IMR-90 (cell line): Measurements from ENCODE around the gene TEAD1. TPM values are rescaled to one million over a fixed set of nuclear protein-coding genes. Genes with fewer than 3 reads are reported as not detected.

ENCODE experiments used
- ATAC-seq: fragments of 200-7000 bp; cut with Tn5 transposase; 2 replicates; pipeline ENCODE4 v1.9.1; 2020; ENCODE audit warnings: low read depth, mild to moderate bottlenecking, moderate library complexity
- BruUV-seq: library from RNA; stranded (reverse); fragments of 400-500 nt; replicated peaks from 2 replicates; lab custom pipeline; 2021; lab: Mats Ljungman, UMichigan
- CTCF ChIA-PET: fragments of 300-600 bp; formaldehyde crosslinking; extraction: SDS; loops from one replicate; lab custom pipeline; 2021; ENCODE audit warnings: antibody characterized with exemption; lab: Yijun Ruan, JAX
- POLR2A ChIA-PET: fragments of 300-600 bp; sonication (Branson Sonifier 250); formaldehyde crosslinking; loops from one replicate; lab custom pipeline; 2022; ENCODE audit warnings: antibody characterized with exemption; ENCODE audit not compliant: unreplicated experiment; lab: Charles Lee
- DNase-seq: peaks from one replicate; pipeline ENCODE4 v3.0.0; 2013
- H2AFZ ChIP-seq: replicated peaks from 2 replicates; pipeline ENCODE3; 2013; ENCODE audit warnings: low read length, mild to moderate bottlenecking; ENCODE audit not compliant: poor library complexity
- H2AK5ac ChIP-seq: 2 replicates; pipeline ENCODE4 v1.6.1; 2013; ENCODE audit warnings: low read depth, low read length, inconsistent platforms
- H2AK9ac ChIP-seq: replicated peaks from 2 replicates; pipeline ENCODE3; 2013; ENCODE audit warnings: mild to moderate bottlenecking, low read depth, low read length, moderate library complexity; ENCODE audit not compliant: poor library complexity
- H2BK120ac ChIP-seq: 2 replicates; pipeline ENCODE4 v1.6.1; 2013; ENCODE audit warnings: low read depth, low read length, inconsistent platforms
- H2BK15ac ChIP-seq: 3 replicates; pipeline ENCODE4 v1.6.1; 2013; ENCODE audit warnings: low read depth, low read length, inconsistent platforms
- H2BK20ac ChIP-seq: 2 replicates; pipeline ENCODE4 v1.6.1; 2013; ENCODE audit warnings: low read depth, mild to moderate bottlenecking, inconsistent platforms, low read length, moderate library complexity
- H2BK5ac ChIP-seq: 2 replicates; pipeline ENCODE4 v1.6.1; 2013; ENCODE audit warnings: mild to moderate bottlenecking, low read depth, low read length, inconsistent platforms; ENCODE audit not compliant: poor library complexity, severe bottlenecking
- H3K14ac ChIP-seq: replicated peaks from 2 replicates; pipeline ENCODE4 v1.6.1; 2013; ENCODE audit warnings: low read depth, low read length, inconsistent platforms
- H3K18ac ChIP-seq: 2 replicates; pipeline ENCODE4 v1.6.1; 2013; ENCODE audit warnings: low read depth, low read length, control low read depth
- H3K23ac ChIP-seq: 2 replicates; pipeline ENCODE4 v1.6.1; 2013; ENCODE audit warnings: low read depth, low read length, inconsistent platforms
- H3K27ac ChIP-seq: 2 replicates; pipeline ENCODE4 v1.5.1; 2013; ENCODE audit warnings: mild to moderate bottlenecking, control low read depth, low read length; ENCODE audit not compliant: insufficient read depth
- H3K27me3 ChIP-seq: 2 replicates; pipeline ENCODE4 v1.6.1; 2013; ENCODE audit warnings: low read length; ENCODE audit not compliant: control insufficient read depth, insufficient read depth
- H3K36me3 ChIP-seq: 2 replicates; pipeline ENCODE4 v1.6.1; 2013; ENCODE audit warnings: low read length, mixed read lengths; ENCODE audit not compliant: control insufficient read depth, insufficient read depth
- H3K4ac ChIP-seq: 2 replicates; pipeline ENCODE4 v1.6.1; 2013; ENCODE audit warnings: low read depth, low read length, inconsistent platforms
- H3K4me1 ChIP-seq: 2 replicates; pipeline ENCODE4 v1.6.1; 2013; ENCODE audit warnings: low read length, mixed read lengths; ENCODE audit not compliant: control insufficient read depth, insufficient read depth
- H3K4me2 ChIP-seq: 2 replicates; pipeline ENCODE4 v1.6.1; 2013; ENCODE audit warnings: low read depth, mild to moderate bottlenecking, control low read depth, low read length, moderate library complexity
- H3K4me3 ChIP-seq: 2 replicates; pipeline ENCODE4 v1.5.1; 2013; ENCODE audit warnings: low read depth, mild to moderate bottlenecking, control low read depth, low read length, moderate library complexity; ENCODE audit not compliant: insufficient read depth
- H3K56ac ChIP-seq: 2 replicates; pipeline ENCODE4 v1.6.1; 2013; ENCODE audit warnings: low read length, inconsistent platforms; ENCODE audit not compliant: insufficient read depth; ENCODE audit errors: extremely low read depth
- H3K79me1 ChIP-seq, 2 experiments: 2 replicates each; pipeline ENCODE4 v1.6.1; 2013; ENCODE audit warnings: low read length in 2 of 2, inconsistent platforms in 1 of 2, low read depth in 1 of 2
- H3K9ac ChIP-seq: 2 replicates; pipeline ENCODE4 v1.6.1; 2013; ENCODE audit warnings: low read depth, low read length, control low read depth
- H3K9me1 ChIP-seq: 2 replicates; pipeline ENCODE4 v1.6.1; 2013; ENCODE audit warnings: low read length, inconsistent platforms; ENCODE audit not compliant: insufficient read depth
- H3K9me3 ChIP-seq: 2 replicates; pipeline ENCODE4 v1.6.1; 2013; ENCODE audit warnings: low read length; ENCODE audit not compliant: control insufficient read depth, insufficient read depth
- H4K20me1 ChIP-seq: 2 replicates; pipeline ENCODE4 v1.6.1; 2013; ENCODE audit warnings: low read length, inconsistent platforms; ENCODE audit not compliant: insufficient read depth
- H4K5ac ChIP-seq: 2 replicates; pipeline ENCODE4 v1.6.1; 2013; ENCODE audit warnings: mild to moderate bottlenecking, low read depth, low read length, control low read depth
- H4K8ac ChIP-seq, 2 experiments: 2 replicates each; pipeline ENCODE4 v1.6.1; 2013; ENCODE audit warnings: low read depth in 2 of 2, low read length in 2 of 2, control low read depth in 1 of 2, inconsistent platforms in 1 of 2
- H4K91ac ChIP-seq: 2 replicates; pipeline ENCODE4 v1.6.1; 2013; ENCODE audit warnings: low read depth, low read length, inconsistent platforms; ENCODE audit not compliant: insufficient read depth
- CEBPB ChIP-seq: IDR thresholded peaks from 2 replicates; pipeline ENCODE4 v1.6.1; 2012; ENCODE audit warnings: low read depth, low read length, improper control_type of control experiment
- FOS ChIP-seq: fragments of 150-350 bp; IDR thresholded peaks from 2 replicates; pipeline ENCODE4 v1.6.1; 2016; ENCODE audit warnings: low read depth, low read length
- MAFK ChIP-seq: IDR thresholded peaks from 2 replicates; pipeline ENCODE4 v1.6.1; 2012; ENCODE audit warnings: low read depth, low read length, improper control_type of control experiment
- MAZ ChIP-seq: IDR thresholded peaks from 2 replicates; pipeline ENCODE4 v1.6.1; 2012; ENCODE audit warnings: low read depth, mild to moderate bottlenecking, low read length, improper control_type of control experiment, moderate library complexity, borderline replicate concordance
- RCOR1 ChIP-seq: IDR thresholded peaks from 2 replicates; pipeline ENCODE4 v1.6.1; 2012; ENCODE audit warnings: mild to moderate bottlenecking, low read length, improper control_type of control experiment; ENCODE audit not compliant: insufficient replicate concordance
- WGBS, 2 experiments: methylation state at CpG; one replicate each; pipeline versions ENCODE4 v1.1.5 to v1.1.7; 2013; ENCODE audit warnings: missing lambda C conversion rate in 2 of 2; ENCODE audit not compliant: insufficient read length in 1 of 2; ENCODE audit errors: extremely low coverage in 2 of 2; 5-methylcytosine and 5-hydroxymethylcytosine counted together
- dilution Hi-C: fragments of 300-500 bp; cut with HindIII; formaldehyde crosslinking; loops from one replicate; pipeline ENCODE4 v1.14.3; 2018; ENCODE audit warnings: low sequenced_read_pairs; ENCODE audit not compliant: unreplicated experiment
- in situ Hi-C: fragments of 300-500 bp; cut with MboI; formaldehyde crosslinking; loops from 3 replicates; pipeline ENCODE4 v1.14.3; 2019; ENCODE audit warnings: low sequenced_read_pairs, inconsistent platforms, mixed read lengths
- intact Hi-C: fragments of 100-400 bp; cut with micrococcal nuclease; formaldehyde crosslinking; loops from 2 replicates; pipeline ENCODE4 v1.10.0; 2022
- polyA plus RNA-seq, 3 experiments: library from polyadenylated mRNA; depleted of rRNA; stranded (reverse); fragments of >200 nt; gene quantifications; 2 replicates each; pipeline ENCODE4 v1.2.3, GENCODE V29; 2012; ENCODE audit warnings: low replicate concordance in 1 of 3
- total RNA-seq: library from RNA; depleted of rRNA; stranded (reverse); fragments of >200 nt; gene quantifications from 2 replicates; pipeline ENCODE4 v1.2.3, GENCODE V29; 2012

TEAD1 gene
- total and polyA plus RNA-seq, 2 of the 4 experiments (the other 2 are of a cell fraction), result 51.8 to 69.2 TPM

DNA sequence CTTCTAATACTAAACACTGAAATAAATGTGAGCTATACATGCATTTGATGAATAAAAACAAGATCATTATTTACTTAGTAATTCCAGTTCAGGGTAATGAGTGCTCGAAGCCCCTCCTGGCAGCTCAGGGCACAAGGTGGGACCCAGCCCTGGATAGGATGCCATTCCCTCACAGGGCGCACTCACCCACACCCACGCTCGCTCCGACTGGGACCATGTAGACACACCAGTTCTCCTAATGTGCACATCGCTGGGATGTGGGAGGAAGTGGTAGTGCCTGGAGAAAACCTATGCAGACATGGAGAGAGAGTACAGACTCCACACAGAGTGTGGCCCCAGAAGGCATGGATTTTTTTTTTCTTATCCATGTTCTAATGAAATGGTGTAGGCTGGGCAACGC is 290.4 kb downstream of the TEAD1 start:
- no peak for TF ChIP-seq FOS
- no peak for TF ChIP-seq RCOR1
- TF ChIP-seq MAZ, result no peak
- TF ChIP-seq MAFK, result no peak
- TF ChIP-seq CEBPB, result no peak
- no peaks in the 10 kb centered on the region for H3K79me1 ChIP-seq
- intact Hi-C loops (loop anchor here (1.0 to 5.0 kb wide), 6 partner anchors 188 to 677 kb away; partner anchors contain the start of gene BMAL1), in situ Hi-C loops (loop anchor here (5.0 kb wide), 2 partner anchors 183 to 378 kb away; no protein-coding TSS in a partner anchor), dilution Hi-C loops (loop anchor here (25.0 kb wide), 1 partner anchor 198 kb away; no protein-coding TSS in a partner anchor)
- H3K14ac ChIP-seq, result no peak overlapping the region
- CTCF ChIA-PET, result interaction anchor here (1.2 to 2.5 kb wide), 3 partner anchors 188 to 219 kb away, joined by 3 to 17 read pairs (median 3); no protein-coding TSS in a partner anchor
- ATAC-seq (no peak), DNase-seq (no peak)
- no peak overlapping the region for H3K4me2 ChIP-seq
- no peaks in the 10 kb centered on the region for H3K9me1 ChIP-seq
- H2BK15ac ChIP-seq, result no peak overlapping the region
- H3K27ac ChIP-seq, result no peak overlapping the region
- H3K4me1 ChIP-seq, result no peaks in the 10 kb centered on the region
- H4K5ac ChIP-seq, result no peak overlapping the region
- no peak overlapping the region for H2BK5ac ChIP-seq
- POLR2A ChIA-PET, result no interaction called here
- H3K23ac ChIP-seq, result no peak overlapping the region
- no peak overlapping the region for H4K91ac ChIP-seq
- H2BK120ac ChIP-seq, result no peak overlapping the region
- H3K36me3 ChIP-seq, result no peaks in the 10 kb centered on the region
- H2AFZ ChIP-seq, result no peak overlapping the region
- BruUV-seq, result no TSS peak
- peaks cover 32% of the 10 kb centered on the region for H3K27me3 ChIP-seq
- WGBS, 2 experiments, result no CpG with 5 or more reads among the region's 7 CpGs
- no peak overlapping the region for H3K4me3 ChIP-seq
- no peak overlapping the region for H2BK20ac ChIP-seq
- no peaks in the 10 kb centered on the region for H4K20me1 ChIP-seq
- no peak overlapping the region for H3K56ac ChIP-seq
- H4K8ac ChIP-seq, result no peak overlapping the region
- H3K9me3 ChIP-seq, result no peaks in the 10 kb centered on the region
- H2AK9ac ChIP-seq, result no peak overlapping the region
- no peak overlapping the region for H3K9ac ChIP-seq
- no peak overlapping the region for H2AK5ac ChIP-seq
- H3K18ac ChIP-seq, result no peak overlapping the region
- no peak overlapping the region for H3K4ac ChIP-seq
